IPS-20b (cell line): ENCODE data around the gene SMOC2.

ENCODE experiments used
- H3K27ac ChIP-seq: one replicate; pipeline ENCODE4 v1.5.1; 2013; ENCODE audit warnings: low read length
- H3K27me3 ChIP-seq: 2 replicates; pipeline ENCODE4 v1.6.1; 2013; ENCODE audit warnings: mild to moderate bottlenecking, low read length, inconsistent platforms; ENCODE audit not compliant: insufficient read depth
- H3K36me3 ChIP-seq: 2 replicates; pipeline ENCODE4 v1.6.1; 2013; ENCODE audit warnings: low read depth, mild to moderate bottlenecking, inconsistent platforms, low read length, moderate library complexity; ENCODE audit not compliant: insufficient read depth
- H3K4me1 ChIP-seq: 2 replicates; pipeline ENCODE4 v1.6.1; 2013; ENCODE audit warnings: mild to moderate bottlenecking, control low read depth, inconsistent platforms, low read length, moderate library complexity; ENCODE audit not compliant: insufficient read depth
- H3K4me3 ChIP-seq: 2 replicates; pipeline ENCODE4 v1.5.1; 2013; ENCODE audit warnings: mild to moderate bottlenecking, low read length, inconsistent platforms
- H3K9ac ChIP-seq: 2 replicates; pipeline ENCODE4 v1.6.1; 2013; ENCODE audit warnings: low read depth, mild to moderate bottlenecking, inconsistent platforms, low read length, moderate library complexity
- H3K9me3 ChIP-seq: 2 replicates; pipeline ENCODE4 v1.6.1; 2013; ENCODE audit warnings: mild to moderate bottlenecking, low read depth, low read length, inconsistent platforms; ENCODE audit not compliant: insufficient read depth

The SMOC2 gene

GRCh38 chr6:168628176-168628553 lies 187.2 kb downstream of the SMOC2 start:
- Histone ChIP-seq H3K9ac (no peak overlapping the region), H3K9me3 (no peaks in the 10 kb centered on the region), H3K36me3 (no peaks in the 10 kb centered on the region), H3K4me1 (peaks cover 12% of the 10 kb centered on the region), H3K4me3 (no peak overlapping the region), H3K27me3 (no peaks in the 10 kb centered on the region), H3K27ac (no peak overlapping the region)

DNA sequence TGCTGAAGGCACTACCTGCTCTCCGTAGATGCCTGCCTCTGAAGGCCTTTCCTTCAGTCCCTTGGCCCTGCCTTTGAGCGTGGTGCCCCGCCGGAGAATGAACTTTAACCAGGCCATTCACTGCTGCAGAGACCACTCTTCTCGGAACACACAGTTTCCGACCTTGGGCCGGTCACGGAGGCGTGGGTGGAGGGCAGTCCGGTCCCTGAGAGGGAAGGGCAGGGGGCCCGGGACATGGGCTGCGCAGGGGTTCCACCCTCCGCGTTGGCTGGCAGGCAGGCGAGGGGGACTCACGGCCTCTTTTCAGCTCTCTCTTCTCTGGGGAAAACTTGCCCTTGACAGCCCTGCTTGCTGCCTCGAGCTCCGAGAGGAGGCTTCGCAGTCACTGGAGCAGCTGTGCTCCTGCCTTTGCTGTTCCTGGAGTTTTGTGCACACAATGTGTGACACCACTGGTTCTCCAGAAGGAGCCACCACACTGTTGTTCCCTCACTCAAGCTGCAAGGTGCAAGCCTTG lies 187.8 kb downstream of the SMOC2 start:
- no peaks in the 10 kb centered on the region for H3K36me3 ChIP-seq
- H3K9ac ChIP-seq, result no peak overlapping the region
- H3K9me3 ChIP-seq, result no peaks in the 10 kb centered on the region
- peaks cover 12% of the 10 kb centered on the region for H3K4me1 ChIP-seq
- no peak overlapping the region for H3K27ac ChIP-seq
- H3K4me3 ChIP-seq, result no peak overlapping the region
- H3K27me3 ChIP-seq, result no peaks in the 10 kb centered on the region

DNA sequence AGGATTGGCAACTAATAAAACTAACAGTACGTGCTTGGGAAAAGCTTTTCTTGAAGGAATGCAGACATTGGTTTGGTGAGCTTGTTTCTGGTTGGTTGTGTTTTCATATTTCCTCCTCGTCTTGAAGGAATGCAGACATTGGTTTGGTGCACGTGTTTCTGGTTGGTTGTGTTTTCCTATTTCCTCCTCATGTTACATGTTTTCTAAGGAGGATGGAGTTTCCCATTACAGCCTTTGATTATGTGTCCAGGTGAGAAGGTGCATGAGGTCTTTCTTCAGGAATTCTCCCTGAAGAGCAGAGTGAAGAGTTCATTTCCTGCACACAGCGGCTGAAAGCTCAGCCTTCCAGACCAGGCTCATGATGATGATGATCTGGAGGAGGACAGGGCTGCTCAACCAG lies 190.6 kb downstream of the SMOC2 start:
- Histone ChIP-seq H3K27ac (no peak overlapping the region), H3K9me3 (no peaks in the 10 kb centered on the region), H3K36me3 (no peaks in the 10 kb centered on the region), H3K4me3 (no peak overlapping the region), H3K27me3 (no peaks in the 10 kb centered on the region), H3K4me1 (peaks cover 12% of the 10 kb centered on the region), H3K9ac (no peak overlapping the region)

DNA sequence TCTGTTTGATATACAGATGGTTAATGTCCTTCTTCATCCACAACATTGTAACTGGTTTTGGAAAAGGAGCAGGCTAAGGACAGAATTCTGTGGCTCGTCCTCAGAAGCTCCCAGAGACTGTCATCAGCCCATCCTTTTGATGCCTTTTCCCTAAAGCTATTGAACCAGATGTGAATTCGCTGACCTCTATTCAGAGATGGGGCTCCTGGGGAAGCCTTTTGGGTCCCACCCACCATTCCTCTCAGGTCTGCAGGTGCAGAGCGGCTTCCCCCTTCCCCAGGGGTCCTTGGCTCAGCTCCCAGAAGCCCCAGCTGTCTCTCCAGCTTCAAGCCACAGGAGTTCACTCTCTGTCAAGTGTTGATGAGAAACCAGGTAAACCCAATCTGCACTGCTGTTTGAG lies 191.7 kb downstream of the SMOC2 start:
- Histone ChIP-seq H3K9ac (no peak overlapping the region), H3K9me3 (no peaks in the 10 kb centered on the region), H3K27me3 (no peaks in the 10 kb centered on the region), H3K36me3 (no peaks in the 10 kb centered on the region), H3K27ac (no peak overlapping the region), H3K4me1 (peaks cover 15% of the 10 kb centered on the region), H3K4me3 (no peak overlapping the region)

DNA sequence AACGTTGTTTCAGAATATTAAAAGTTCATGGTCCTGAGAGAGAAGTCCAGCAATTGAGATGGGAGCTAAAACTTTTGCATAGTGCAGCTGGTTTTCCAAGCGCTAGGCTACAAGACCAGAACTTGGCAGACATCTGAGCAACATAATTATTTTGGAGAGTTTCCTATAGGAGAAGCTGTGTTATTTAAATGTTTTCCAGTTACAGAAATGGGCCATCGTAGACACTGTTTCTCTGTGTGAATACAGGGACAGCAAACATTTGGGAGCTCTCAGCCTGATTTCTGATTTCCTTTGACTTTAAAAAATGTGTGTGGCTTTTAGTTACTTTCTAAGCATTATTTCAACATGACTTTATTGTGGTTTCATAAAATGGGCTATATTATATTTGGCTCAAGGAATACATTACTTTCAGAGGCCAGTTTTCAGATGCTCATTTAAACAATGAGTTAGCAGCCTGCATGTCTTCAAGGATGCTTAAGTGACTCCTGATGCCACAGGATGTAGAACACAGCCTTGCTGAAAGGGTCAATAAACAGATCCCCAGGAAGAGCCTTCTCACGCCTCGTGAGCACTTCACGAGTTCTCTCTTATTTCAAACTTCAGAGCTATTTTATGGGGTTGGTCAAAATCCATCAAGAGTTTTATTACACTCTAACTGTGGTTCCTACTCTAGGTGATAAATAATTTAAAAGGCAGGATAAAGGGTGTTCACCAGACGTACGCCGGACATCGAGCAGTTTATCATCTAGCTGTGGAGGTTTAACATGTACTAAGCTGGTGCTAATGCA lies 193.8 kb downstream of the SMOC2 start:
- peaks cover 15% of the 10 kb centered on the region for H3K4me1 ChIP-seq

GRCh38 chr6:168636147-168637004 lies 195.4 kb downstream of the SMOC2 start:
- Histone ChIP-seq H3K9me3 (no peaks in the 10 kb centered on the region), H3K27me3 (no peaks in the 10 kb centered on the region), H3K4me3 (no peak overlapping the region), H3K27ac (no peak overlapping the region), H3K4me1 (peaks cover 17% of the 10 kb centered on the region), H3K9ac (no peak overlapping the region), H3K36me3 (no peaks in the 10 kb centered on the region)

More for the DNA sequence above, 193.8 kb downstream of the SMOC2 start:
- Histone ChIP-seq H3K9ac (no peak overlapping the region), H3K36me3 (no peaks in the 10 kb centered on the region), H3K27me3 (no peaks in the 10 kb centered on the region), H3K4me3 (no peak overlapping the region), H3K9me3 (no peaks in the 10 kb centered on the region), H3K27ac (no peak overlapping the region)

GRCh38 chr6:168637834-168638233 lies 196.8 kb downstream of the SMOC2 start:
- H3K4me3 ChIP-seq, result no peak overlapping the region
- H3K9me3 ChIP-seq, result no peaks in the 10 kb centered on the region
- no peak overlapping the region for H3K9ac ChIP-seq
- peaks cover 16% of the 10 kb centered on the region for H3K4me1 ChIP-seq
- H3K27ac ChIP-seq, result no peak overlapping the region
- H3K36me3 ChIP-seq, result no peaks in the 10 kb centered on the region
- no peaks in the 10 kb centered on the region for H3K27me3 ChIP-seq

GRCh38 chr6:168638468-168639271 lies 197.7 kb downstream of the SMOC2 start:
- Histone ChIP-seq H3K4me3 (no peak overlapping the region), H3K27me3 (no peaks in the 10 kb centered on the region), H3K36me3 (no peaks in the 10 kb centered on the region), H3K9ac (no peak overlapping the region), H3K9me3 (no peaks in the 10 kb centered on the region), H3K27ac (no peak overlapping the region), H3K4me1 (peaks cover 16% of the 10 kb centered on the region)

DNA sequence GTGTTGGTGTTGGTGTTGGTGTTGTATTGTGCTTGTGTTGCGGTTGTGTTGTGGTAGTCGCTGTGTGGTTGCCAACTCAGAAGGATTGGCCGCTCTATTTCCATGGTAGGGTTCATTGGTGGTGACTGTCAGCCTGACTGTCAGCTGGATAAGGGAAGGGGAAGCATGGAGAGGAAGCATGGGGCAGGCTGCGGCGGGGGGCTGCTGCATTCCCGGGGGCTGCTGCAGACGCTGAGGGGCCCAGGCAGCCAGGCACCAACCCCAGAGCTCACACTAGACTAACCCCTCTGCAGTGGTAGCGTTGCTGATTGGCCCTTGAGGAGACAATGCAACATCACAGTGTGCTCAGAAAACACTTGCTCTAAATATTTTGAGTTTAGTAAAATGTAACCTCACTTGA lies 199.2 kb downstream of the SMOC2 start:
- Histone ChIP-seq H3K27ac (no peak overlapping the region), H3K36me3 (no peaks in the 10 kb centered on the region), H3K9ac (no peak overlapping the region), H3K27me3 (no peaks in the 10 kb centered on the region), H3K9me3 (no peaks in the 10 kb centered on the region), H3K4me1 (peaks cover 16% of the 10 kb centered on the region), H3K4me3 (no peak overlapping the region)

DNA sequence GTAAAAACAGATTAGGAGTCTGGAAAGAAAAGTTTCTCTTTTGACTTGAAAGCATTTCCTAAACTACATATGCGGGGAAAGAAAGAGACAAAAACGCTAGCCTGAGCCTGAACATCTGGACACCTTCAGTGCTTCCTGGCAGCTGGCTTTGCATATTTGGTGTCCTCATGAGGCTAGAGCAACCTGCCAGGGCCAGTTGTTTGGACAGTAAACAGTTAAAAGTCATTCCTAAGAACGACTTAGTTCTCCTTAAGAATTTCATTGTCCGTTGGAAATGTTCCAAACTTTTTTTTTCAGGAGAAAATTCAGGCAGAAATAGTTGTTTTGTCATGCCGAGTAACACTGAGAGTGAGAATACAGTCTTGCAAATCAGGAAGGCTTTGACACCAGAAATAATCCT lies 199.8 kb downstream of the SMOC2 start:
- Histone ChIP-seq H3K4me1 (peaks cover 16% of the 10 kb centered on the region), H3K27me3 (no peaks in the 10 kb centered on the region), H3K9me3 (no peaks in the 10 kb centered on the region), H3K4me3 (no peak overlapping the region), H3K27ac (no peak overlapping the region), H3K9ac (no peak overlapping the region), H3K36me3 (no peaks in the 10 kb centered on the region)

DNA sequence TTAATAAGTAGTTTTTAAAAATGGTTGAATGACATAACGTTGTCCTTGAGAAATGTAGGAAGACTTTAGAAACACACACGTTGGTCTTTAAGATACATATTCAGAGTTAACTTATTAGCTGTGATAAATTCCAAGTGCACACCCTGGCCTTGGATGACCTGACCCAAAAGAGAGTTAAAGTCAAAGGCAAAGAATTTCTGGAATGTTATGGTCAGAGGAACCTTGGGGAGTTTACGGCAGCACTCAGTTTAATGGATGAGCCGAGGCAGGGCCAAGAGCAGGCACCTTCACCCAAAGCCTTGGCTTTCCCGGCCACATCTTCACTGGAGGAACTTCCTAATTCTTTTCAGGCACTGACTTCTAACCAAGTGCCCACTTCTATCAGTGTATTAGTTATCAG lies 200.5 kb downstream of the SMOC2 start:
- Histone ChIP-seq H3K27ac (no peak overlapping the region), H3K4me1 (peaks cover 16% of the 10 kb centered on the region), H3K4me3 (no peak overlapping the region), H3K36me3 (no peaks in the 10 kb centered on the region), H3K27me3 (no peaks in the 10 kb centered on the region), H3K9me3 (no peaks in the 10 kb centered on the region), H3K9ac (no peak overlapping the region)
